GM19395 (cell line): ENCODE results near the gene COLEC12.

Experiments
- ATAC-seq: cut with Tn5 transposase; IDR thresholded peaks from one replicate; pipeline ENCODE4 v1.9.1; 2021; ENCODE audit warnings: mild to moderate bottlenecking, moderate library complexity; ENCODE audit not compliant: unreplicated experiment

COLEC12 gene

GRCh38 chr18:364256-364826 is 136.2 kb downstream of the COLEC12 start:
- ATAC-seq, result no peak

- no peak for ATAC-seq
Observed at GRCh38 chr18:363301-364085, 137.0 kb downstream of the COLEC12 start.

- ATAC-seq, result no peak
Observed at GRCh38 chr18:362311-363290, 137.9 kb downstream of the COLEC12 start.

DNA sequence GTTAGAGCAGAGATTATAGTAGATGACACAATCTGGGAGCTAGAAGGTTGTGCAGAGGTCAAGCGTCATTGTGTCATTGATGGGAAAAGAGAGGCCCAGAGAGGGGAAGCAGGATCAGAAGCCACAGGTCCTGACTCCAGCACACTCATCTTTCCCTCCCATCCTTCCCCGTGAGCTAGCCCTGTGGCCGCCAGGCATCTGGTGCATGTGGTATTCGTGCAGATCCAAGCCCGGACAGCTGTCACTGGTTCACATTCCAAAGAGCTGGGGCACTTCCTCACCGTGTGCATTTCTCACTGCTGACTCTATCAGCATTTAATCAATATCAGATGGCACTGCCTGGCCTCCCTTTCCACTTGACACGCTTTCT is 138.6 kb downstream of the COLEC12 start:
- ATAC-seq, result no peak

DNA sequence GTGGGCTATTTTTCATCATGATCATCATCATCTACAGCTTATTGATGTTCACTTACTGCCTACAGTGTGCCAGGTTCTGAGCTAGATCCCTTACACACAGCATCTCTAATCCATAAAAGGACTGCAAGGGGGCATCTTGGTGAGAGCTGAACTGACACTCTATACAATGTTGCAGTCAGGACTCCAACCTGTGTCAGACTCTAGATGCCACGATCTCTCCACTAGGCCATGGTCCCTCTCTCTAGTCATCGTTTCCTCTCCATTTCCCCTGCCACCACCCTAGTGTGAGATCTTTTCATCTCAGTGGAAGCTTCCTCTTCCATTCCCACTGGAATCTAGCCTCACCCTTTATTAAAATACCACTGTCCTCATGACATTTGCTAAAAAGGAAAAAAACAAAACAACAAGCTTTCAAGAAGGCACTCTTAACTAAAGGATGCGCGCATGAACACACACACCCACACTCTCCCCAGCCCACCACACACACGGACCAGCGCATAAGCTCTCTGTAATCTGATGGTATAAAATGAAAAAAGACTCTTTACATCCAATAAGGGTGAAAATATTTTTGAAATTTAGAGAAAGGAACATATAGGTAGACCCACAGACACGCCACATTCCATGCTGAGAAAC is 139.3 kb downstream of the COLEC12 start:
- ATAC-seq, result no peak

GRCh38 chr18:360676-361075 is 139.8 kb downstream of the COLEC12 start:
- no peak for ATAC-seq

DNA sequence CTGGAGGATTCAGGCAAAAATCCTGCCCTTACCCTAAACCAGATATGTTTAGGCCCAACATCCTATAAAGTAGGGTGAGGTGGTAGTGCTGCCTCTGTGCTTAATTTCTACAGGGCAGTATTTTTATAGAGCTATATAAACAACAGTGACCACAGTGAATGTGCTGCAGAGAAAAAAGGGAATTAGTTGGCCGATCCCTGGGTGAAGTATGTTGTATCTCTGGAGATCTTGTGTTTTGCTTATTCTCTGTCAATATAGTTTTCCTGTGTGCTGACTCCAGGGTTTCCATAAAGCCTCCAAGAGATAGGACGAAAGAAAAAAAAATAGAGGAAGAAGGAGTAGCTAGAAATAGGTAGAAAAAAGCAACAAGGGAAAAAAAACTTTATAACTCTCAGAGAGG is 143.7 kb downstream of the COLEC12 start:
- ATAC-seq, result no peak

DNA sequence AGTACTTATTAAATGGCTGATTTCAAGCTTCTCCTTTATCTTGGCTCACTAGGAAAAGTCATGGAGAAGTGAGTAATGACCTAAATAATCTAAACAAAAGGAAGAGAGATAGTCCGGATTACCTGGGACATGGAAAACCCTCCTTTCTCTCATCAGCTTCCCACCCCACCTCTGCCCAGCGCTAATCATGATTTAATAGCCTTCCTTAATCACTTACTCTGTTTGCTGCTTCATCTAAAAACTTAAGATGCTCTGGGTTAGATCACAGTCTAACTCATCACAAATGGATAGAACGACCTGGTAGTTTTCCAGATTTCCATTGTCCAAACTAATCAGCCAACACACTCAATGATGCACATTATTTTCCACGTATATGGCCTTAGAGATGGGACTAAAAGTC is 144.8 kb downstream of the COLEC12 start:
- ATAC-seq, result no peak

DNA sequence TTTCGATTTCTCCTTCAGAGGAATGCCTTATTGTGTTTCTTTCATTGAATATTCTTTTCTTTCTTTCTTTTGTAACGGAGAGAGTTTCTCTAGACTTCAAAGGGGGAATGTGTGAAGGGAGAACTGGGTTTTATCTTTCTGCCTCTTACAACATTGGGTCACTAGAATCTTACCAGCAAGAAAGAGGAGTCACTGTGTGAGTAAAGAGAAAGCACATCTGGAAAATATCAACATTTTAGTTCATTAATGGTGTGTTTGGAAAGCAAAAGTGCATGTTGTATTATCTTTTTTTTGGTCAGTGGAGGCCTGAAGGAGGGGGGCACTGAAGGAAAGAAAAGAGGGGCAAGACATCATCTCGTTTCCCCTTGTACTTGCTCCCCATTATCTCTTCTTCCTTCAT is 146.0 kb downstream of the COLEC12 start:
- no peak for ATAC-seq

DNA sequence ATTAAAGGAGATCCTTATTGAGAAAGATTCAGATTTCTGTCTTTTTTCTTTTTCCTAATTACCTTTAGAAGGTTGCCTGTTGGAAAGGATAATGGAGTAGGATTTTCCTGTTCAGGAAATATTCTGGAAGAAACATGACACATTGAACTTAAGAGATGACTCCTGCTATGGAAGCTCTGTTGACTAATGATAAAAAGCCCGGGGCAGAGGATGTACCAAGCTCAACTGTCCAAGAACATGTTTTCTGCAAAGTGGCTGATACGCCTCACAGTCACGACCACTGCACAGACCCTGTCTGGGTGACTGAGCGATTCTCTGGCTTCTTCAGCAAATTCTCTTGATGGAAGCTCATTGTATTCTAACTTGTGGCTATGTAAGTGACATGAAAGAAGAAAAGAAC is 146.5 kb downstream of the COLEC12 start:
- no peak for ATAC-seq

DNA sequence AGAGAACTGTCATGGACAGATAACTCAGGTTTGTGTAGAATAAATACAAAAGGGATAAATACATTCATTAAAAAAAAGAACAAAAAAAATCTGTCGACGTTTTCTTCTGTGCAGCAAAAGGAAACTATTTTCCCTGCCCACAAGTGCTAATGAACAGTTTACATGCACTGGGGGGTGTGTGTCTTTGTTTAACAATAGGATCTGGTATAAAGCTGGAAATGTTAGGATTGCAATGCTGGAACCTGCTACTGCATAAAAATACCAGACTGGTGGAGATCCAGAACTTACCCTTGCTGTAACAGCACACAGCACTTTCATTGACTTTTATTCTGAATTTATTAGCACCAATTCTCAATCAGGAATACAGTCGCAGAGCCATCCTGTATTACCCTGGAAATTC is 148.1 kb downstream of the COLEC12 start:
- no peak for ATAC-seq

GRCh38 chr18:350953-351572 is 149.4 kb downstream of the COLEC12 start:
- ATAC-seq, result no peak

- ATAC-seq, result no peak
Observed at GRCh38 chr18:346600-346999, 153.9 kb downstream of the COLEC12 start.

- ATAC-seq, result no peak
Observed at GRCh38 chr18:341102-341501, 159.4 kb downstream of the COLEC12 start.

DNA sequence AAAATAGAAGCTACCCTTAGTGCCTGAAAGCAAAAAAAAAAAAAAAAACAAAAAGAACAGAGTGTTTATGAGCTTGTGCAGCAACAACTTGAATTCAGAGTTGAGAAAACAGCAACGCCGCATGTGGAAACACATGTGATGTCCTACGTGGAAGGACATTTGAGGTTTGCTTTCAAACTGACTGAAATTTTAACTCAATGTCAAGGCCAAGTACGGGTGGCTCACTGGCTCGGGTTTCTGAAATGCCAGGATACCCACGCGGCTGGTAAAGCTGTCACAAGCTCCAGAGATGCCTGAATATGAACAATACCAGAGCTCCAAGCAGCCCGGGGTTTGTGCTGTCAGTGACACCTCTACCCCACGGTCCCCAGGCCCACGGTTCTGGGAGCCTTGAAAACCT is 160.5 kb downstream of the COLEC12 start:
- no peak for ATAC-seq

- no peak for ATAC-seq
Observed at GRCh38 chr18:339200-339599, 161.3 kb downstream of the COLEC12 start.

DNA sequence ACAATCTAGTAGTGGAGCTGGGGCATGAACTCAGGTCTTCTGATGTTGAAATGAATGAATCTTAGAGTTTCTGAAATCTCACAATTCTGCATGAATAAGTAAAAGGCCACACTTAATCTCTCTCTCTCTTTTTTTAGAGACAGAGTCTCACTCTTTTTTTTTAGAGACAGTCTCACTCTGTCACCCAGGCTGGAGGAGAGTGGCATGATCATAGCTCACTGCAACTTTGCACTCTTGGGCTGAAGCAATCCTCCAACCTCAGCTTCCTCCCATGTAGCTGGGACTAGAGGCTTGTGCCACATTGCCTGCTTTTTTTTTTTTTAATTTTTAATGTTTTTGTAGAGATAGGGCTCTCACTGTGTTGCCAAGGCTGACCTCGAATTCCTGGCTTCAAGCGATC is 163.8 kb downstream of the COLEC12 start:
- no peak for ATAC-seq

DNA sequence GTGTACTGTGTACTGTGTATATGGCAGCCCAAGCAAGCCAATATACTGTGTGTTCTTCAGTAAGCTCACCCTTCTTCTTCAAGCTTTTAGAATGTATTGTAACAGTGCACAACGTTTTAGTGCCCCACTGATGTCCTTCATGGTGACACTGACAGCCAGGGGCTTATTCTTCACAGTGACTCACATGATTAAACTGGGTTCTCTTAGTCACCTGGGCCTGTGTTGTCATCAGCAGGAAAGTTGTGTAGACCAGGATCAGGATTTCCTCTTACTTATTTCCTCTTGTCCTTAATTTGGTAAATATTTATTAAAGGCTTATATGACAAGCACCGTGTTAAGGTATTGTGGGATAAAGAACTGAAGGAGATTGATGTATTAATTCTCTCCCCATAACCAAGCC is 164.8 kb downstream of the COLEC12 start:
- ATAC-seq, result no peak

DNA sequence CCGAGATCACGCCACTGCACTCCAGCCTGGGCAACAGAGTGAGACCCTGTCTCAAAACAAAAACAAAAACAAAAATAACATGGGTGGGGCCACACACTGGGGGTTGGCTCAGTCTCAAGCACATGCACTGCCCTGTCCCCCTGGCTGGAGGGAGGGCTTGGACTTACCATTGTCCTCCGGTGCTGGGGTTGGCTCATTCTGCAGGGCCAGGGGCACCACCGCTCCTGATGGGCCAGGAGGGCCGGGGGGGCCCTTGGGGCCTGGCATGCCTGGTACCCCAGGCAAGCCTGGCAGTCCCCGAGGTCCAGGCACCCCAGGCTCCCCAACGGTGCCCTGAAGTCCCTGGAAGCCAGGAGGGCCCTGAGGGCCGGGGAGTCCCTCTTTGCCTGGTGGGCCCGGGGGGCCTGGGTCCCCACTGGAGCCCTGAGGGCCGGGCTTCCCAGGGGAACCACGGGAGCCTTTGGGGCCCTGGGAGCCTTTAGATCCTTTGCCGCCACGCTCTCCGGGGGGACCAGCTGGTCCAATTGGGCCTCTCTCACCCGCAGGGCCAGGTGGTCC is 165.8 kb downstream of the COLEC12 start:
- no peak for ATAC-seq

DNA sequence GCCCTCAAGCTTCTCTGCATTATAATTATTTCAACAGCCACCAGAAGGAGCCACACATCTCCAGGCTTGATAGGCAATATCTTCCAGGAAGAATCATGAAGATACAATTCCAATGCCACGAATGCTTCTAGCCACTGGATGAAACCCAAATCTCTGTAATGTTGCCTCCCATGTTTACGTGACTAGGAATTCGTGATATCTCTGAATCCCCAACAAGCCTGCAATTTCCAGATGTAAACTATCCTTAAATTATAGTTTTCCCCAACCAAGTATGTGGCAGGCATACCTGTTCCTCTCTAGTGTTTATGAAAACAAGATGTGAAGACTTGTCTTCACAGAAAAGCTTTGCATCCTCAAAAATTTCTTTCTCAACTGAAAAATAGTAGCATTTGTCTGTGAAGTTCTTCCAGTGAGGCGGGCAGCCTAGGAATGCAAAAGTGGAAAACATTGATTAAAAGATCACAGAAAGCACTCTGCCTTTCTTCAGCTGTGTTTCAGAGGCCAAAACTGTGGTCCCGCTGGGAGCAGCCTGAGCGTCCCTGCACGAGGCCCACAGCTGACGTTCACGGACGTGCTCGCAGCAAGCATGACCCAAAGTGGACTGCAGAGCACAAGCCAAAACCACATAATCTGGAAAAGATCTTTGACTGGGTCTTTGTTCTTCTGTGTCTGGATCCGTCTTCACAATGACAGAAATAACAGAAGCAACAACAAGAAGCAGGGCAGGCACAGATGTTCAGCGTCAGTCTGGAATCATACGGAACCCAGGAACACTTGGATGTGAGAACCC is 167.6 kb downstream of the COLEC12 start:
- no peak for ATAC-seq
